K562 (cell line): ENCODE data around the gene KLHL29. TPM values are rescaled to one million over a fixed set of nuclear protein-coding genes. Genes with fewer than 3 reads are reported as not detected.

Experiments
- ATAC-seq: fragments of 200-7000 bp; cut with Tn5 transposase; 3 replicates; pipeline ENCODE4 v1.9.1; 2020; ENCODE audit warnings: moderate library complexity
- BruUV-seq: library from RNA; stranded (reverse); fragments of 400-500 nt; replicated peaks from 2 replicates; lab custom pipeline; 2021; lab: Mats Ljungman, UMichigan
- CTCF ChIA-PET: fragments of 300-600 bp; formaldehyde crosslinking; extraction: SDS; loops from one replicate; lab custom pipeline; 2021; ENCODE audit warnings: low intra/inter-chr PET ratio; lab: Yijun Ruan, JAX
- POLR2A ChIA-PET: fragments of 300-600, 350-650 bp; sonication (Branson Sonifier 250); formaldehyde crosslinking; extraction: SDS; loops from one replicate; lab custom pipeline; 2021; ENCODE audit warnings: antibody characterized with exemption, inconsistent platforms; lab: Yijun Ruan, JAX
- DNase-seq, 4 experiments: peaks; one replicate each; pipeline versions ENCODE4 v3.0.0 to v3.0.0-alpha.2; 2011 to 2018; ENCODE audit warnings: low spot score in 3 of 4, mixed read lengths in 3 of 4; ENCODE audit errors: extremely low read depth in 1 of 4
- FAIRE-seq: peaks from 2 replicates; lab custom pipeline; 2011; peaks lifted over from hg19 to GRCh38; lab: Jason Lieb, UNC
- H2AFZ ChIP-seq: 2 replicates; pipeline ENCODE4 v1.6.0; 2011; ENCODE audit warnings: low read depth, low read length, control low read depth, inconsistent platforms
- H3K27ac ChIP-seq: fragments of 200-600 bp; 3 replicates; pipeline ENCODE4 v1.8.0; 2011; ENCODE audit warnings: low read depth, mild to moderate bottlenecking, control low read depth, inconsistent platforms, low read length, moderate library complexity, mixed read lengths; ENCODE audit errors: extremely low read depth
- H3K27me3 ChIP-seq, 2 experiments: fragments of 300-600 bp in 1 of 2; 2 replicates in 1 of 2; 3 replicates in 1 of 2; pipeline versions ENCODE4 v1.6.0 to v1.8.0; 2011; ENCODE audit warnings: inconsistent platforms in 2 of 2, low read length in 2 of 2, mild to moderate bottlenecking in 1 of 2, mixed read lengths in 1 of 2, moderate library complexity in 1 of 2; ENCODE audit not compliant: control insufficient read depth in 2 of 2, insufficient read depth in 2 of 2
- H3K36me3 ChIP-seq: fragments of 300-600 bp; 3 replicates; pipeline ENCODE4 v1.8.0; 2011; ENCODE audit warnings: mild to moderate bottlenecking, low read length, inconsistent platforms; ENCODE audit not compliant: control insufficient read depth, insufficient read depth
- H3K4me1 ChIP-seq, 2 experiments: fragments of 200-600 bp in 1 of 2; replicated peaks in 1 of 2; 2 replicates in 1 of 2; 3 replicates in 1 of 2; pipeline versions ENCODE4 v1.5.1 to v1.8.0; 2011; ENCODE audit warnings: inconsistent platforms in 2 of 2, low read length in 2 of 2, mild to moderate bottlenecking in 1 of 2, mixed read lengths in 1 of 2, moderate library complexity in 1 of 2; ENCODE audit not compliant: control insufficient read depth in 2 of 2, insufficient read depth in 2 of 2
- H3K4me2 ChIP-seq: 2 replicates; pipeline ENCODE4 v1.6.1; 2011; ENCODE audit warnings: low read length, control low read depth, inconsistent platforms, mixed read lengths; ENCODE audit not compliant: insufficient read depth
- H3K4me3 ChIP-seq: fragments of 200-600 bp; sonication (generic), shearing (Covaris generic); 2 replicates; pipeline ENCODE4 v1.5.1; 2016; ENCODE audit warnings: control low read depth, inconsistent platforms
- H3K79me2 ChIP-seq: fragments of 200-600 bp; 3 replicates; pipeline ENCODE4 v1.8.0; 2011; ENCODE audit warnings: low read length, inconsistent platforms; ENCODE audit not compliant: control insufficient read depth, insufficient read depth
- H3K9ac ChIP-seq, 2 experiments: 2 replicates each; pipeline versions ENCODE4 v1.6.0 to v1.6.1; 2011; ENCODE audit warnings: low read depth in 2 of 2, low read length in 2 of 2, control low read depth in 1 of 2, inconsistent platforms in 1 of 2, mild to moderate bottlenecking in 1 of 2, mixed read lengths in 1 of 2; ENCODE audit not compliant: insufficient read depth in 1 of 2
- H3K9me1 ChIP-seq: one replicate; pipeline ENCODE4 v1.6.0; 2011; ENCODE audit warnings: inconsistent platforms, mild to moderate bottlenecking, low read length, moderate library complexity; ENCODE audit not compliant: control insufficient read depth, insufficient read depth
- H3K9me3 ChIP-seq: replicated peaks from 2 replicates; pipeline ENCODE4 v1.5.1; 2011; ENCODE audit warnings: low read depth, low read length, inconsistent platforms; ENCODE audit not compliant: control insufficient read depth, insufficient read depth
- H4K20me1 ChIP-seq: replicated peaks from 2 replicates; pipeline ENCODE4 v1.6.1; 2011; ENCODE audit warnings: low read length, inconsistent platforms, mixed read lengths; ENCODE audit not compliant: control insufficient read depth, insufficient read depth
- ATF6 ChIP-seq: sonication (generic); formaldehyde crosslinking; IDR thresholded peaks from 2 replicates; pipeline ENCODE4 v1.4.0; 2020; ENCODE audit warnings: mild to moderate bottlenecking, missing genetic modification reagents
- DACH1 ChIP-seq: fragments of 450-650 bp; IDR thresholded peaks from 2 replicates; pipeline ENCODE4 v1.6.1; 2018; ENCODE audit not compliant: partially characterized antibody
- MTA2 ChIP-seq: fragments of 450-650 bp; IDR thresholded peaks from 2 replicates; pipeline ENCODE4 v1.6.1; 2016; ENCODE audit warnings: low read depth
- PHF8 ChIP-seq: fragments of 200-600 bp; sonication (generic); IDR thresholded peaks from 2 replicates; pipeline ENCODE4 v1.6.1; 2012; ENCODE audit warnings: mixed run types, mild to moderate bottlenecking, inconsistent platforms, low read length, moderate library complexity, borderline replicate concordance
- TSC22D4 ChIP-seq: fragments of 450-650 bp; IDR thresholded peaks from 2 replicates; pipeline ENCODE4 v1.6.1; 2016; ENCODE audit warnings: missing genetic modification characterization, missing biosample characterization, control low read depth
- ZNF121 ChIP-seq: sonication (generic); formaldehyde crosslinking; conservative IDR thresholded peaks from 2 replicates; pipeline ENCODE4 v1.8.0; 2022; ENCODE audit warnings: missing genetic modification reagents
- ZNF280A ChIP-seq: fragments of 450-650 bp; IDR thresholded peaks from 2 replicates; pipeline ENCODE4 v1.6.1; 2018; ENCODE audit warnings: mild to moderate bottlenecking, low read depth; ENCODE audit not compliant: partially characterized antibody
- WGBS: fragments of 100-300 bp; shearing (Covaris generic); methylation state at CpG from one replicate; pipeline ENCODE4 v1.1.6; 2016; ENCODE audit warnings: low coverage, mixed read lengths; ENCODE audit not compliant: insufficient coverage; ENCODE audit errors: missing lambda C conversion rate; 5-methylcytosine and 5-hydroxymethylcytosine counted together
- in situ Hi-C: fragments of 300-500 bp; cut with MboI; formaldehyde crosslinking; loops from 4 replicates; pipeline ENCODE4 v1.15.0; 2018; ENCODE audit warnings: inconsistent platforms, mixed read lengths
- intact Hi-C: fragments of 100-400 bp; cut with micrococcal nuclease; formaldehyde crosslinking; loops from 2 replicates; pipeline ENCODE4 v1.14.2; 2022
- polyA plus RNA-seq, 8 experiments: library from polyadenylated mRNA; depleted of rRNA in 4 of 8; stranded (reverse) in 5 of 8; unstranded in 3 of 8; fragments of >200 nt; fragmentation: Nextera tagmentation in 2 of 8; fragmentation: Illumina TruSeq in 1 of 8; extraction: Ambion mirVana in 2 of 8; extraction: Trizol in 1 of 8; gene quantifications; 2 replicates each; pipeline versions ENCODE4 v1.2.1 to v1.2.3, GENCODE V29; 2011 to 2014; ENCODE audit warnings: inconsistent platforms in 1 of 8, missing spikeins in 1 of 8
- total RNA-seq, 7 experiments: library from RNA; depleted of rRNA in 6 of 7; stranded (reverse); fragments of >200 nt in 6 of 7; fragmentation: Illumina TruSeq in 2 of 7; extraction: Trizol in 2 of 7; gene quantifications; 2 replicates each; pipeline versions ENCODE4 v1.2.1 to v1.2.3, GENCODE V29; 2011 to 2021; ENCODE audit warnings: low replicate concordance in 1 of 7

Gene KLHL29
- total and polyA plus RNA-seq, 9 of the 15 experiments (the other 6 are each of a cell fraction or from before 2014, with no cell fraction given): 0.03 to 0.31 (median 0.08) TPM; not detected in 1

- CTCF ChIA-PET: no interaction called here
- H3K36me3 ChIP-seq: peaks cover 30% of the 10 kb centered on the region
- no peak overlapping the region for H3K27ac ChIP-seq
- WGBS: 91% methylated on average over 2 of the region's 2 CpGs
- in situ Hi-C loops: no loop called here
- H3K4me1 ChIP-seq: no peaks in the 10 kb centered on the region; a peak in 1 of 5 replicates
- FAIRE-seq: no peak
- ATAC-seq: no peak
- no peak overlapping the region for H3K4me2 ChIP-seq
- TF ChIP-seq TSC22D4 (tag): no peak
- TF ChIP-seq PHF8: no peak
- TF ChIP-seq MTA2: no peak
- no peak for TF ChIP-seq ATF6
- TF ChIP-seq ZNF280A: no peak
- TF ChIP-seq ZNF121 (CRISPR knock-in tag): no peak
- TF ChIP-seq DACH1: no peak
- TF ChIP-seq, all 486 proteins: peak for 0
- no TSS peak for BruUV-seq
- POLR2A ChIA-PET: no interaction called here
- H4K20me1 ChIP-seq: no peaks in the 10 kb centered on the region
- H2AFZ ChIP-seq: no peak overlapping the region
- H3K4me3 ChIP-seq: no peak overlapping the region
- H3K27me3 ChIP-seq: no peaks in the 10 kb centered on the region
- no peaks in the 10 kb centered on the region for H3K79me2 ChIP-seq
- intact Hi-C loops: no loop called here
- no peak overlapping the region for H3K9ac ChIP-seq
- no peaks in the 10 kb centered on the region for H3K9me1 ChIP-seq
- DNase-seq: no peak
- H3K9me3 ChIP-seq: no peaks in the 10 kb centered on the region
Observed at GRCh38 chr2:23751747-23752265, 366.8 kb downstream of the KLHL29 start.
